Hepatocyte (in vitro differentiated cells): ENCODE results near the gene CLPSL1.

Source experiments
- CTCF ChIP-seq: fragments of 200-600 bp; sonication (generic); IDR thresholded peaks from 2 replicates; pipeline ENCODE4 v1.5.1; 2016; ENCODE audit warnings: antibody characterized with exemption, mild to moderate bottlenecking; ENCODE audit not compliant: poor library complexity
- EZH2 ChIP-seq: fragments of 200-600 bp; sonication (generic); IDR thresholded peaks from 2 replicates; pipeline ENCODE4 v1.6.1; 2016; ENCODE audit warnings: antibody characterized with exemption, mild to moderate bottlenecking, borderline replicate concordance

DNA sequence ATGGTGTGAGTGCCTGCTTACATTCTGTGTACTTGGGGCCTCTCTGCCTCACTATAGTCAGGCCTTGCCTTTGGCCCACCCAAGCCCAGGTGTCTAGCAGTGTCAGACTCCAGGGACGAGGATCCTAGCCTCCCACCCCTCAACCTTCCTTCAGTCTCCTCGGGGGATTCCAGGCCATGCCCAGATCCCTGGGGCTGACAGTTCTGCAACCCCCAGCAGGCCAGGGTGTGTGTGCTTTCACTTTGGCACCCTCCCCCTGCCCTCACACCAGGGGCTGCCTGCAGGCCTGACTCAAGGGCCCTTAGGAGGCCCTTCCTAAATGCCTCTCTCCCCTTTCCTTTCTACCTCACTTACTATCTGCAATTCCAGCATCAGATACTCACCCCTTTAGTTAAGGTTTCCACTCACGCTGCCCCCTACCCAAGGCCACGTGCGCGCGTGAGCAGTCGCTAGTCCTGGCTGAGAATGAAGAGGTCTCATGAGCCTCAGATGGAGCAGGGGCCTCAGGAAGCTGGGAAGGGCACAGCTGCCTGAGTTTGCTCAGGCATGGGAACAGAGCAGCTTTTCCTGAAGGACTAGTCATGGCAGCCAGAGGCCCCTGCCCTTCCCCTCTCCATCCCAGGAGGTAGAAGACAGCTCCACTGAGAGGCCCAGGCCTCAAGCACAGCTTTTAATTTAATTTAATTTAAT lies 17.2 kb downstream of the CLPSL1 start:
- no peak for TF ChIP-seq CTCF
- TF ChIP-seq EZH2: no peak
